Trophoblast cell (in vitro differentiated cells and primary cell): ENCODE results near the gene REXO1.
"Not testable (repeated sequence)": the region's sequence is repeated elsewhere in the genome, so short reads cannot be mapped to it uniquely, and the experiment has no call there.

Experiments used
- DNase-seq, 2 donors: peaks; one replicate each; pipeline ENCODE4 v3.0.0-alpha.2; 2016
- H2AFZ ChIP-seq: 2 replicates; pipeline ENCODE4 v1.6.1; 2013; ENCODE audit warnings: low read length, moderate library complexity, mild to moderate bottlenecking; ENCODE audit not compliant: insufficient read depth, poor library complexity
- H2AK5ac ChIP-seq: 2 replicates; pipeline ENCODE4 v1.6.1; 2013; ENCODE audit warnings: mild to moderate bottlenecking, low read length
- H2BK120ac ChIP-seq: 2 replicates; pipeline ENCODE4 v1.6.1; 2013; ENCODE audit warnings: low read length, mild to moderate bottlenecking, moderate library complexity; ENCODE audit not compliant: insufficient read depth, poor library complexity
- H2BK12ac ChIP-seq: 2 replicates; pipeline ENCODE4 v1.6.1; 2013; ENCODE audit warnings: mild to moderate bottlenecking, low read length, moderate library complexity
- H2BK5ac ChIP-seq: 2 replicates; pipeline ENCODE4 v1.6.1; 2013; ENCODE audit warnings: low read length, low read depth, moderate library complexity, mild to moderate bottlenecking; ENCODE audit not compliant: poor library complexity
- H3K14ac ChIP-seq: 2 replicates; pipeline ENCODE4 v1.6.1; 2013; ENCODE audit warnings: mild to moderate bottlenecking, low read length
- H3K18ac ChIP-seq: 2 replicates; pipeline ENCODE4 v1.6.1; 2013; ENCODE audit warnings: mild to moderate bottlenecking, low read length
- H3K23ac ChIP-seq: 2 replicates; pipeline ENCODE4 v1.6.1; 2013; ENCODE audit warnings: low read length
- H3K27ac ChIP-seq: 2 replicates; pipeline ENCODE4 v1.5.1; 2013; ENCODE audit warnings: low read depth, mild to moderate bottlenecking, inconsistent platforms, low read length, moderate library complexity
- H3K27me3 ChIP-seq: 2 replicates; pipeline ENCODE4 v1.6.1; 2013; ENCODE audit warnings: inconsistent platforms, mild to moderate bottlenecking, low read length, moderate library complexity; ENCODE audit not compliant: insufficient read depth
- H3K36me3 ChIP-seq, 2 experiments: 1 replicate in 1 of 2; 2 replicates in 1 of 2; pipeline ENCODE4 v1.6.1; 2013; ENCODE audit warnings: low read length in 2 of 2, mild to moderate bottlenecking in 2 of 2, moderate library complexity in 1 of 2; ENCODE audit not compliant: insufficient read depth in 2 of 2, control insufficient read depth in 1 of 2
- H3K4ac ChIP-seq: 2 replicates; pipeline ENCODE4 v1.6.1; 2013; ENCODE audit warnings: low read depth, mild to moderate bottlenecking, low read length, moderate library complexity
- H3K4me1 ChIP-seq, 2 experiments: 1 replicate in 1 of 2; 2 replicates in 1 of 2; pipeline ENCODE4 v1.6.1; 2013; ENCODE audit warnings: low read length in 2 of 2, mild to moderate bottlenecking in 2 of 2, moderate library complexity in 1 of 2; ENCODE audit not compliant: insufficient read depth in 2 of 2, control insufficient read depth in 1 of 2
- H3K4me2 ChIP-seq: 2 replicates; pipeline ENCODE4 v1.6.1; 2013; ENCODE audit warnings: inconsistent platforms, mild to moderate bottlenecking, low read length, moderate library complexity
- H3K4me3 ChIP-seq: 2 replicates; pipeline ENCODE4 v1.5.1; 2013; ENCODE audit warnings: mild to moderate bottlenecking, low read depth, low read length, inconsistent platforms
- H3K79me1 ChIP-seq: one replicate; pipeline ENCODE4 v1.6.1; 2013; ENCODE audit warnings: low read length
- H3K79me2 ChIP-seq: 2 replicates; pipeline ENCODE4 v1.6.1; 2013; ENCODE audit warnings: low read length, mild to moderate bottlenecking; ENCODE audit not compliant: control insufficient read depth, insufficient read depth, poor library complexity
- H3K9ac ChIP-seq: 2 replicates; pipeline ENCODE4 v1.6.1; 2013; ENCODE audit warnings: mild to moderate bottlenecking, low read length
- H3K9me3 ChIP-seq: 2 replicates; pipeline ENCODE4 v1.6.1; 2013; ENCODE audit warnings: low read depth, mild to moderate bottlenecking, control low read depth, inconsistent platforms, low read length; ENCODE audit not compliant: insufficient read depth
- H4K12ac ChIP-seq: 2 replicates; pipeline ENCODE4 v1.6.1; 2013; ENCODE audit warnings: low read depth, mild to moderate bottlenecking, low read length, moderate library complexity
- H4K8ac ChIP-seq: 2 replicates; pipeline ENCODE4 v1.6.1; 2013; ENCODE audit warnings: low read depth, mild to moderate bottlenecking, low read length, moderate library complexity
- H4K91ac ChIP-seq: one replicate; pipeline ENCODE4 v1.6.1; 2013; ENCODE audit warnings: low read depth, mild to moderate bottlenecking, low read length, moderate library complexity
- WGBS: extraction: QIAGEN DNeasy Blood & Tissue Kit; methylation state at CpG from one replicate; pipeline ENCODE4 v1.1.7; 2013; ENCODE audit warnings: missing lambda C conversion rate; ENCODE audit not compliant: insufficient read length, insufficient coverage; ENCODE audit errors: extremely low coverage; 5-methylcytosine and 5-hydroxymethylcytosine counted together

The REXO1 gene

GRCh38 chr19:1881393-1882088, 33.3 kb upstream of the REXO1 start:
- not testable (repeated sequence) for H4K12ac ChIP-seq, H3K9ac ChIP-seq, H3K23ac ChIP-seq, H3K27ac ChIP-seq, H2BK120ac ChIP-seq, DNase-seq, H2AK5ac ChIP-seq, H2AFZ ChIP-seq, H2BK5ac ChIP-seq, H3K14ac ChIP-seq, H4K8ac ChIP-seq, H3K4me2 ChIP-seq, H3K79me1 ChIP-seq, H2BK12ac ChIP-seq, H3K4me3 ChIP-seq, H3K9me3 ChIP-seq, H3K27me3 ChIP-seq
- no CpG with 5 or more reads among the region's 44 CpGs for WGBS
- H3K79me2 ChIP-seq: peaks cover 31% of the 10 kb centered on the region
- peak overlapping the region; percentile 49 for H3K4ac ChIP-seq
- peaks cover 24 to 29% of the 10 kb centered on the region in 2 experiments for H3K4me1 ChIP-seq
- peak overlapping the region; percentile 56 for H3K18ac ChIP-seq
- peak overlapping the region; percentile 20 for H4K91ac ChIP-seq
- peaks cover 17 to 19% of the 10 kb centered on the region in 2 experiments for H3K36me3 ChIP-seq

- no peak overlapping the region for H4K12ac ChIP-seq
Measured at GRCh38 chr19:1880611-1881392, 32.5 kb upstream of the REXO1 start.

GRCh38 chr19:1879982-1880381, 31.7 kb upstream of the REXO1 start:
- peaks cover 15% of the 10 kb centered on the region for H3K79me1 ChIP-seq
- H3K14ac ChIP-seq, H4K8ac ChIP-seq, DNase-seq, H3K4me2 ChIP-seq, H3K27me3 ChIP-seq, H3K27ac ChIP-seq, H3K4me3 ChIP-seq, H2AK5ac ChIP-seq, H4K91ac ChIP-seq, H2BK12ac ChIP-seq, H3K9me3 ChIP-seq, H3K23ac ChIP-seq, H4K12ac ChIP-seq, H2BK120ac ChIP-seq, H3K18ac ChIP-seq, H2BK5ac ChIP-seq, H3K4ac ChIP-seq, H3K9ac ChIP-seq, H2AFZ ChIP-seq: not testable (repeated sequence)
- WGBS: no CpG with 5 or more reads among the region's 17 CpGs
- peaks cover 39% of the 10 kb centered on the region for H3K79me2 ChIP-seq
- H3K36me3 ChIP-seq: peaks cover 17 to 19% of the 10 kb centered on the region in 2 experiments
- peaks cover 28 to 32% of the 10 kb centered on the region in 2 experiments for H3K4me1 ChIP-seq

More at GRCh38 chr19:1880611-1881392, 32.5 kb upstream of the REXO1 start:
- no peak for DNase-seq
- H3K79me1 ChIP-seq: peaks cover 14% of the 10 kb centered on the region
- no peaks in the 10 kb centered on the region for H3K27me3 ChIP-seq
- H4K8ac ChIP-seq: no peak overlapping the region
- peaks cover 17 to 19% of the 10 kb centered on the region in 2 experiments for H3K36me3 ChIP-seq
- H4K91ac ChIP-seq: no peak overlapping the region
- no peak overlapping the region for H3K4me3 ChIP-seq
- H3K4ac ChIP-seq: no peak overlapping the region
- H2BK5ac ChIP-seq: no peak overlapping the region
- peaks cover 36% of the 10 kb centered on the region for H3K79me2 ChIP-seq
- H2BK12ac ChIP-seq: no peak overlapping the region
- H3K23ac ChIP-seq: no peak overlapping the region
- H2AFZ ChIP-seq: no peak overlapping the region
- no CpG with 5 or more reads among the region's 35 CpGs for WGBS
- H3K4me1 ChIP-seq: peaks cover 28 to 32% of the 10 kb centered on the region in 2 experiments
- H3K14ac ChIP-seq: no peak overlapping the region
- no peak overlapping the region for H2AK5ac ChIP-seq
- H3K9me3 ChIP-seq: peaks cover 4% of the 10 kb centered on the region
- no peak overlapping the region for H3K27ac ChIP-seq
- no peak overlapping the region for H3K4me2 ChIP-seq
- H3K9ac ChIP-seq: no peak overlapping the region
- H2BK120ac ChIP-seq: no peak overlapping the region
- H3K18ac ChIP-seq: no peak overlapping the region

GRCh38 chr19:1878583-1878982, 30.3 kb upstream of the REXO1 start:
- not testable (repeated sequence) for H2AK5ac ChIP-seq, H3K79me1 ChIP-seq, H3K4me2 ChIP-seq, H3K27ac ChIP-seq, H3K18ac ChIP-seq, H4K12ac ChIP-seq, H3K9ac ChIP-seq, H2AFZ ChIP-seq, H4K8ac ChIP-seq, H3K4me3 ChIP-seq, H3K14ac ChIP-seq, H3K4ac ChIP-seq, H4K91ac ChIP-seq, H3K23ac ChIP-seq, DNase-seq, H2BK12ac ChIP-seq, H2BK120ac ChIP-seq, H3K9me3 ChIP-seq, H3K27me3 ChIP-seq, H2BK5ac ChIP-seq
- Histone ChIP-seq H3K36me3 (peaks cover 20% of the 10 kb centered on the region in 2 experiments), H3K79me2 (peaks cover 29% of the 10 kb centered on the region), H3K4me1 (peaks cover 22 to 27% of the 10 kb centered on the region in 2 experiments)
- no CpG with 5 or more reads among the region's 8 CpGs for WGBS
